ENCODE results near the gene BTBD2. TPM values are rescaled to one million over a fixed set of nuclear protein-coding genes. Genes with fewer than 3 reads are reported as not detected.

The BTBD2 gene
- total and polyA plus RNA-seq, 7 donors: 30.1 to 68.4 (median 56.3) TPM

DNA sequence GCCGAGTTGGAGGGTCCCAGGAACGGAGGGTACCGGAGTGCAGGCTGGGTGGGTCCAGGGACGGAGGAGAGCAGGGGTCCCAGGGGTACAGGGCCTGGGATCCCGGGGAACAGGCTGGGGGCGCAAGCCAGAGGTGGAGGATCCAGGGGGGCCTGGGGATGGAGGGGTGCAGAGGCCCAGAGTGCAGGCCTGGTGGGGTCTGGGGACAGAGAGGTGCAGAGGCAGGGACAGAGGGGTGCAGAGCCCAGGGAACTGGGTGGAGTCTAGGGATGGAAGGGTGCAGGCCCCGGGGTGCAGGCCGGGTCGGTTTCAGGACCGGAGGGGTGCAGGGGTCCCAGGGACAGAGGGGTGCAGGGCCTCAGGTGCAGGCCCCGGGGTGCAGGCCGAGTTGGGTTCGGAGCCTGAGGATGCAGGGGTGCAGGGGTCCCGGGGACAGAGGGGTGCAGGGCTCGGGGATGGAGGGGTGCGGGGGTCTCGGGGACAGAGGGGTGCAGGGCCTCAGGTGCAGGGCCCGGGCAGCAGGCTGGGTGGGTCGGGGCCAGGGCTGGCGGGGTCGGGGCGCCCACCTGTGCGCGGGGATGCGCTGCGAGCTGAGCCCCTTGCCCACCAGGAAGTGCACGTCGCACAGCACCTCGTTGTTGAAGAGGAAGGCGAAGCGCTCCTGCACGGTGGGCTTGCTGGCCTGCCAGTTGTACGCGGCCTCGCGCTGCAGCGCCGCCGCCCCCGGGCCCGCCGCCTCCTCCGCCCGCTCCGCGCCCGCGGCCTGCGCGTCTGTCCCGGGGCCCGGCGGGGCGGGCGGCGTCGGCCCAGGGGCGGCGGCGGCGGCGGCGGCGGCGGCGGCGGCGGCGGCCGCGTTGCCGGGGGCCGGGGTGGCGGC, 545 bp downstream of the BTBD2 start:
- DNase-seq: no peak
- Histone ChIP-seq H3K36me3 (ENCODE audit: insufficient read depth in 1 of 2, low read depth in 1 of 2) (no peaks in the 10 kb centered on the region), H3K4me1 (no peaks in the 10 kb centered on the region), H3K4me3 (peak overlapping the region; percentile 74), H3K27ac (no peak overlapping the region), H3K27me3 (ENCODE audit: insufficient read depth in 3 of 3, low read length in 2 of 3) (no peaks in the 10 kb centered on the region), H3K9me3 (no peaks in the 10 kb centered on the region)
- TF ChIP-seq, protein P1, sequence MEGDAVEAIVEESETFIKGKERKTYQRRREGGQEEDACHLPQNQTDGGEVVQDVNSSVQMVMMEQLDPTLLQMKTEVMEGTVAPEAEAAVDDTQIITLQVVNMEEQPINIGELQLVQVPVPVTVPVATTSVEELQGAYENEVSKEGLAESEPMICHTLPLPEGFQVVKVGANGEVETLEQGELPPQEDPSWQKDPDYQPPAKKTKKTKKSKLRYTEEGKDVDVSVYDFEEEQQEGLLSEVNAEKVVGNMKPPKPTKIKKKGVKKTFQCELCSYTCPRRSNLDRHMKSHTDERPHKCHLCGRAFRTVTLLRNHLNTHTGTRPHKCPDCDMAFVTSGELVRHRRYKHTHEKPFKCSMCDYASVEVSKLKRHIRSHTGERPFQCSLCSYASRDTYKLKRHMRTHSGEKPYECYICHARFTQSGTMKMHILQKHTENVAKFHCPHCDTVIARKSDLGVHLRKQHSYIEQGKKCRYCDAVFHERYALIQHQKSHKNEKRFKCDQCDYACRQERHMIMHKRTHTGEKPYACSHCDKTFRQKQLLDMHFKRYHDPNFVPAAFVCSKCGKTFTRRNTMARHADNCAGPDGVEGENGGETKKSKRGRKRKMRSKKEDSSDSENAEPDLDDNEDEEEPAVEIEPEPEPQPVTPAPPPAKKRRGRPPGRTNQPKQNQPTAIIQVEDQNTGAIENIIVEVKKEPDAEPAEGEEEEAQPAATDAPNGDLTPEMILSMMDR (IDR thresholded peaks at IDR 0.05): no peak
- intact Hi-C loops (cut with DNase I): loop anchor here in 1 of 2 donors (5.0 kb wide), 1 partner anchor 83 kb away; no protein-coding TSS in a partner anchor
- peak in 3 of 4 donors; percentile 7 to 9 (median 7) for ATAC-seq
- 6 to 41% (median 15%) methylated on average over 11 to 73 of the region's 74 CpGs for WGBS, 3 donors

DNA sequence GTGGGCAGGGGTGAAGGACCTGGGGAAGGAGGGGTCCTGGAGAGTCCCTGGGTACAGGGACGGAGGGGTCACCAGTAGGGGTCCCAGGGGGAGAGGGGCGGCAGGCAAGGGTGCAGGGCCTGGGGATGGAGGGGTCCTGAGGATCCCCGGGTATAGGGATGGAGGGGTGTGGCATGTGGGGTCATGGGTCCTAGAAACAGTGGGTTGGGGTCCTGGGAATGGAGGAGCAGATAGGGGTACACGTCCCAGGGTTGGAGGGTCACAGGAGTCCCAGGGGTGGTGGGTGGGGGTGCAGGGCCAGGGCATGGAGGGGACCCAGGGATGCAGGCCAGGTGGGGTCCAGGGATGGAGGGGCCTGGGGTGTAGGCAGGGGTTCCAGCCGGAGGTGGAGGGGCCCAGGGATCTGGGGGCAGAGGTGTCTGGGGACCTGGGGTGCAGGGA, 1.4 kb downstream of the BTBD2 start:
- Histone ChIP-seq H3K27me3 (ENCODE audit: insufficient read depth in 3 of 3, low read length in 2 of 3) (no peaks in the 10 kb centered on the region), H3K27ac (no peak overlapping the region), H3K9me3 (no peaks in the 10 kb centered on the region), H3K36me3 (ENCODE audit: insufficient read depth in 1 of 2, low read depth in 1 of 2) (no peaks in the 10 kb centered on the region), H3K4me1 (no peaks in the 10 kb centered on the region), H3K4me3 (peak overlapping the region; percentile 74)
- TF ChIP-seq, protein P1 (IDR thresholded peaks at IDR 0.05): no peak
- WGBS, 3 donors: 68 to 80% (median 69%) methylated on average over 5 of the region's 5 CpGs
- no peak for DNase-seq
- intact Hi-C loops (cut with DNase I): no loop called here
- peak in 2 of 4 donors; percentile 1 for ATAC-seq

DNA sequence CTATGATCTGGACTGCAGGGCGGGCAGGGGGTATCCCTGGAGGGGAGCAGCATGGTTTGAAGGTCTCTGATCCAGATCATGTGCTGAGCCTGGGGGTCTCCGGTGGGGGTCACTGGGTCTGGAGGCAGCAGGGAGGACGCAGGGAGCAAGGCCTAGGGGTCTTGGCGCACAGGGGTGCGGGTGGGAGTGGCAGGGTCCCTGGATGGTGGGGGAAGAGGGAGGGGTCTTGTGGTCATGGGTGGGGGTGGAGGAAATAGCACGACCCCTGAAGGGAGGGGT, 1.9 kb downstream of the BTBD2 start:
- ATAC-seq (no peak), DNase-seq (no peak)
- no peaks in the 10 kb centered on the region for H3K4me1 ChIP-seq
- WGBS, 3 donors: 86 to 88% (median 88%) methylated on average over 6 of the region's 6 CpGs
- no peak overlapping the region for H3K27ac ChIP-seq
- no peak overlapping the region for H3K4me3 ChIP-seq
- no peaks in the 10 kb centered on the region for H3K9me3 ChIP-seq
- intact Hi-C loops (cut with DNase I): no loop called here
- no peaks in the 10 kb centered on the region for H3K27me3 ChIP-seq (ENCODE audit: insufficient read depth in 3 of 3, low read length in 2 of 3)
- no peaks in the 10 kb centered on the region for H3K36me3 ChIP-seq (ENCODE audit: insufficient read depth in 1 of 2, low read depth in 1 of 2)
- TF ChIP-seq, protein P1 (IDR thresholded peaks at IDR 0.05): no peak

DNA sequence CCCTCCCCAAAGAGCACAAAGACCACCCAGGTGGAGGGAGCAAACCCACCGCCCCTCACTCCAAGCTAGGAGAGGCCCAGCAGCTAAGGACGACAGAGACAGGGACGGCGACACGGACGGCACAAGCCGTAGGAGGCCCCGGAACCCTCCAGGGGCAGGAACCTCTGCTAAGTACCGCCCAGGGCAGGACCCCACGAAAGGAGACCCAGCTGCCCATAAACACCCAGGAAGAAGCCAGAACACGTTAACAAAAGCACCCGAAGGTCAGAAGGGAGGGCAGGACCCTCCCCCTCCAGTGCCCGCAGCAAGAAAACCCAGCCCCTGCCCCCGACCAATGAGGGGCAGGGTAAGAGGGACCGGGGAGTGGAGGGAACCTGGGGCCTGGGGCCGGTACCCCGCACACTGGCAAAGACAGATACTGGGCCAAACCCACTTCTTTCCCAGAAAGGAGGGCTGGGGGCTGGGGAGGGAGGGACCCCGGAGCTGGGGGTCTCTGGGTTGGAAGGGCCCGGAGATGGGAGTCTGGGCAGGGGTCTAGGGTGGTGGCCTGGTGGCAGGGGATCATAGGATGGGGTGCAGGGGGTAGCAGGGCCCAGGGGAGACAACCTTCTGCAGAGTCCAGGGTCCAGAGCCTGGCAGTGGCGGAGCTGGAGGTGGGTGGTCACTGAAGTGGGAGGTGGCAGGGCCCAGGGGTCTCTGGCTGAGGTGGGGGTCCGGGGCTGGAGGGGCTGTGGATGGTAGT, 2.4 kb downstream of the BTBD2 start:
- DNase-seq (no peak), ATAC-seq (no peak)
- Histone ChIP-seq H3K4me3 (no peak overlapping the region), H3K27me3 (ENCODE audit: insufficient read depth in 3 of 3, low read length in 2 of 3) (no peaks in the 10 kb centered on the region), H3K36me3 (ENCODE audit: insufficient read depth in 1 of 2, low read depth in 1 of 2) (no peaks in the 10 kb centered on the region), H3K4me1 (no peaks in the 10 kb centered on the region), H3K27ac (no peak overlapping the region), H3K9me3 (no peaks in the 10 kb centered on the region)
- TF ChIP-seq, protein P1 (IDR thresholded peaks at IDR 0.05): no peak
- intact Hi-C loops (cut with DNase I): no loop called here
- WGBS, 3 donors: 81 to 87% (median 87%) methylated on average over 20 to 21 of the region's 21 CpGs

Data from psoas muscle (tissue), 8 donors.